Measurements from ENCODE around the gene EGFR. TPM values are rescaled to one million over a fixed set of nuclear protein-coding genes. Genes with fewer than 3 reads are reported as not detected.

EGFR gene
- total RNA-seq, 1 experiment from 2014 or later, result 3.1 TPM

- DNase-seq, result no peak
- H3K27me3 ChIP-seq (ENCODE audit: control insufficient read depth, insufficient read depth, low read length), result no peaks in the 10 kb centered on the region
- no peak overlapping the region for H3K4me3 ChIP-seq (ENCODE audit: insufficient read depth, low read depth, low read length)
- no peaks in the 10 kb centered on the region for H3K36me3 ChIP-seq (replicated peaks; ENCODE audit: control insufficient read depth, insufficient read depth, low read length)
Measured at GRCh38 chr7:55085511-55086412, 66.9 kb downstream of the EGFR start.

- no peak for DNase-seq
- no peak overlapping the region for H3K4me3 ChIP-seq (ENCODE audit: insufficient read depth, low read depth, low read length)
- H3K36me3 ChIP-seq (replicated peaks; ENCODE audit: control insufficient read depth, insufficient read depth, low read length), result no peaks in the 10 kb centered on the region
- no peaks in the 10 kb centered on the region for H3K27me3 ChIP-seq (ENCODE audit: control insufficient read depth, insufficient read depth, low read length)
Measured at GRCh38 chr7:55086413-55087201, 67.8 kb downstream of the EGFR start.

GRCh38 chr7:55087521-55087961 is 68.7 kb downstream of the EGFR start:
- no peak for DNase-seq
- Histone ChIP-seq H3K4me3 (ENCODE audit: insufficient read depth, low read depth, low read length) (no peak overlapping the region), H3K36me3 (replicated peaks; ENCODE audit: control insufficient read depth, insufficient read depth, low read length) (no peaks in the 10 kb centered on the region), H3K27me3 (ENCODE audit: control insufficient read depth, insufficient read depth, low read length) (no peaks in the 10 kb centered on the region)

GRCh38 chr7:55088107-55088506 is 69.3 kb downstream of the EGFR start:
- Histone ChIP-seq H3K36me3 (replicated peaks; ENCODE audit: control insufficient read depth, insufficient read depth, low read length) (no peaks in the 10 kb centered on the region), H3K4me3 (ENCODE audit: insufficient read depth, low read depth, low read length) (no peak overlapping the region), H3K27me3 (ENCODE audit: control insufficient read depth, insufficient read depth, low read length) (no peaks in the 10 kb centered on the region)
- DNase-seq, result no peak

- H3K36me3 ChIP-seq (replicated peaks; ENCODE audit: control insufficient read depth, insufficient read depth, low read length), result no peaks in the 10 kb centered on the region
- H3K4me3 ChIP-seq (ENCODE audit: insufficient read depth, low read depth, low read length), result no peak overlapping the region
- no peaks in the 10 kb centered on the region for H3K27me3 ChIP-seq (ENCODE audit: control insufficient read depth, insufficient read depth, low read length)
- no peak for DNase-seq
Measured at GRCh38 chr7:55088620-55089019, 69.8 kb downstream of the EGFR start.

- Histone ChIP-seq H3K36me3 (replicated peaks; ENCODE audit: control insufficient read depth, insufficient read depth, low read length) (no peaks in the 10 kb centered on the region), H3K27me3 (ENCODE audit: control insufficient read depth, insufficient read depth, low read length) (no peaks in the 10 kb centered on the region), H3K4me3 (ENCODE audit: insufficient read depth, low read depth, low read length) (no peak overlapping the region)
- DNase-seq, result no peak
Measured at GRCh38 chr7:55092186-55092974, 73.6 kb downstream of the EGFR start.

- no peaks in the 10 kb centered on the region for H3K27me3 ChIP-seq (ENCODE audit: control insufficient read depth, insufficient read depth, low read length)
- DNase-seq, result no peak
- H3K36me3 ChIP-seq (replicated peaks; ENCODE audit: control insufficient read depth, insufficient read depth, low read length), result no peaks in the 10 kb centered on the region
- no peak overlapping the region for H3K4me3 ChIP-seq (ENCODE audit: insufficient read depth, low read depth, low read length)
Measured at GRCh38 chr7:55092975-55093373, 74.2 kb downstream of the EGFR start.

- H3K27me3 ChIP-seq (ENCODE audit: control insufficient read depth, insufficient read depth, low read length), result no peaks in the 10 kb centered on the region
- no peaks in the 10 kb centered on the region for H3K36me3 ChIP-seq (replicated peaks; ENCODE audit: control insufficient read depth, insufficient read depth, low read length)
- no peak overlapping the region for H3K4me3 ChIP-seq (ENCODE audit: insufficient read depth, low read depth, low read length)
- DNase-seq, result no peak
Measured at GRCh38 chr7:55093674-55094073, 74.9 kb downstream of the EGFR start.

GRCh38 chr7:55094092-55094690 is 75.4 kb downstream of the EGFR start:
- H3K27me3 ChIP-seq (ENCODE audit: control insufficient read depth, insufficient read depth, low read length), result no peaks in the 10 kb centered on the region
- H3K4me3 ChIP-seq (ENCODE audit: insufficient read depth, low read depth, low read length), result no peak overlapping the region
- no peak for DNase-seq
- H3K36me3 ChIP-seq (replicated peaks; ENCODE audit: control insufficient read depth, insufficient read depth, low read length), result no peaks in the 10 kb centered on the region

- Histone ChIP-seq H3K27me3 (ENCODE audit: control insufficient read depth, insufficient read depth, low read length) (no peaks in the 10 kb centered on the region), H3K4me3 (ENCODE audit: insufficient read depth, low read depth, low read length) (no peak overlapping the region), H3K36me3 (replicated peaks; ENCODE audit: control insufficient read depth, insufficient read depth, low read length) (no peaks in the 10 kb centered on the region)
- no peak for DNase-seq
Measured at GRCh38 chr7:55095672-55096071, 76.9 kb downstream of the EGFR start.

GRCh38 chr7:55096323-55096722 is 77.5 kb downstream of the EGFR start:
- DNase-seq, result no peak
- Histone ChIP-seq H3K27me3 (ENCODE audit: control insufficient read depth, insufficient read depth, low read length) (no peaks in the 10 kb centered on the region), H3K36me3 (replicated peaks; ENCODE audit: control insufficient read depth, insufficient read depth, low read length) (no peaks in the 10 kb centered on the region), H3K4me3 (ENCODE audit: insufficient read depth, low read depth, low read length) (no peak overlapping the region)

GRCh38 chr7:55097100-55097499 is 78.3 kb downstream of the EGFR start:
- no peaks in the 10 kb centered on the region for H3K36me3 ChIP-seq (replicated peaks; ENCODE audit: control insufficient read depth, insufficient read depth, low read length)
- DNase-seq, result no peak
- H3K27me3 ChIP-seq (ENCODE audit: control insufficient read depth, insufficient read depth, low read length), result no peaks in the 10 kb centered on the region
- H3K4me3 ChIP-seq (ENCODE audit: insufficient read depth, low read depth, low read length), result no peak overlapping the region

- Histone ChIP-seq H3K4me3 (ENCODE audit: insufficient read depth, low read depth, low read length) (no peak overlapping the region), H3K36me3 (replicated peaks; ENCODE audit: control insufficient read depth, insufficient read depth, low read length) (no peaks in the 10 kb centered on the region), H3K27me3 (ENCODE audit: control insufficient read depth, insufficient read depth, low read length) (no peaks in the 10 kb centered on the region)
- DNase-seq, result no peak
Measured at GRCh38 chr7:55099066-55099820, 80.4 kb downstream of the EGFR start.
